Endothelial cell of umbilical vein (primary cell): ENCODE measurements around the gene PKD1.

Experiments used
- EZH2 ChIP-seq: IDR thresholded peaks from 2 replicates; pipeline ENCODE4 v1.6.1; 2012; ENCODE audit warnings: borderline replicate concordance, low read depth, mild to moderate bottlenecking, moderate library complexity, low read length, inconsistent platforms; ENCODE audit not compliant: severe bottlenecking
- FOS ChIP-seq: IDR thresholded peaks from 2 replicates; pipeline ENCODE4 v1.6.1; 2011; ENCODE audit warnings: mild to moderate bottlenecking, low read length, moderate library complexity, borderline replicate concordance; ENCODE audit not compliant: insufficient read depth
- GATA2 ChIP-seq: IDR thresholded peaks from 2 replicates; pipeline ENCODE4 v1.7.0; 2011; ENCODE audit warnings: low read depth, mild to moderate bottlenecking, moderate library complexity, mixed read lengths, low read length; ENCODE audit not compliant: insufficient read length, insufficient read depth
- JUN ChIP-seq: IDR thresholded peaks from 2 replicates; pipeline ENCODE4 v1.6.1; 2011; ENCODE audit warnings: borderline replicate concordance, low read depth; ENCODE audit not compliant: insufficient read length, insufficient read depth
- MYC ChIP-seq: IDR thresholded peaks from one replicate; pipeline ENCODE4 v1.6.1; 2011; ENCODE audit warnings: mild to moderate bottlenecking, low read depth, low read length
- POLR2A ChIP-seq: IDR thresholded peaks from 2 replicates; pipeline ENCODE4 v1.6.1; 2012; ENCODE audit warnings: low read depth, mild to moderate bottlenecking, control low read depth, low read length
- POLR2AphosphoS5 ChIP-seq: IDR thresholded peaks from 2 replicates; pipeline ENCODE4 v1.6.1; 2012; ENCODE audit warnings: low read depth, mild to moderate bottlenecking, control low read depth, low read length, moderate library complexity; ENCODE audit not compliant: insufficient read depth
- TF ChIP-seq, protein P1 (sequence below), 2 donors: IDR thresholded peaks; 1 replicate in 1 of 2; 2 replicates in 1 of 2; pipeline ENCODE4 v1.5.1; 2011; ENCODE audit warnings: low read length in 2 of 2, mild to moderate bottlenecking in 2 of 2, moderate library complexity in 2 of 2, control low read depth in 1 of 2, inconsistent platforms in 1 of 2, low read depth in 1 of 2; ENCODE audit not compliant: insufficient read depth in 1 of 2; ENCODE audit errors: extremely low read depth in 1 of 2
- TF ChIP-seq, protein P2 (sequence below): IDR thresholded peaks from 2 replicates; pipeline ENCODE4 v1.6.1; 2011; ENCODE audit not compliant: insufficient read depth, insufficient read length

DNA sequence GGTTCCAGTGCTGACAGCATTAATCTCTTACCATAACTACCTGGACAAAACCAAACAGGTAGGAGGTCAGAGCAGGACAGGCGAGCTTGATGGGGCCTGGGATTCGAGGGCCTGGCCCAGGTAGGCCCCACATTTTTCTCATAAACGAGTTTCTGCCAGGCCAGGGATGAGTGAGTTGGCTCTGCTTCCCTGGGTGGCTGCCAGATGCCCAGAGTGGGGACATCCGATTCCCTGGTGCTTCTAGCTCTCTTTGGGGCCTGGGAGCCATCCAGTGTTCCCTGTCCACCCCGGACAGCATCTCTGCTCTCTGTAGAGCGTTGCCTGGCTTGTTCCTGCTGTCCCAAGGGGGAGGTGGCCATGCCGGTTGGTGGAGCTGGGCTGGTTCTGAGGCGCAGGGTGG is 62.8 kb downstream of the PKD1 start:
- TF ChIP-seq EZH2 (no peak), POLR2A (no peak), POLR2AphosphoS5 (no peak), FOS (no peak), JUN (no peak), MYC (no peak), GATA2 (no peak)
- TF ChIP-seq, protein P1, sequence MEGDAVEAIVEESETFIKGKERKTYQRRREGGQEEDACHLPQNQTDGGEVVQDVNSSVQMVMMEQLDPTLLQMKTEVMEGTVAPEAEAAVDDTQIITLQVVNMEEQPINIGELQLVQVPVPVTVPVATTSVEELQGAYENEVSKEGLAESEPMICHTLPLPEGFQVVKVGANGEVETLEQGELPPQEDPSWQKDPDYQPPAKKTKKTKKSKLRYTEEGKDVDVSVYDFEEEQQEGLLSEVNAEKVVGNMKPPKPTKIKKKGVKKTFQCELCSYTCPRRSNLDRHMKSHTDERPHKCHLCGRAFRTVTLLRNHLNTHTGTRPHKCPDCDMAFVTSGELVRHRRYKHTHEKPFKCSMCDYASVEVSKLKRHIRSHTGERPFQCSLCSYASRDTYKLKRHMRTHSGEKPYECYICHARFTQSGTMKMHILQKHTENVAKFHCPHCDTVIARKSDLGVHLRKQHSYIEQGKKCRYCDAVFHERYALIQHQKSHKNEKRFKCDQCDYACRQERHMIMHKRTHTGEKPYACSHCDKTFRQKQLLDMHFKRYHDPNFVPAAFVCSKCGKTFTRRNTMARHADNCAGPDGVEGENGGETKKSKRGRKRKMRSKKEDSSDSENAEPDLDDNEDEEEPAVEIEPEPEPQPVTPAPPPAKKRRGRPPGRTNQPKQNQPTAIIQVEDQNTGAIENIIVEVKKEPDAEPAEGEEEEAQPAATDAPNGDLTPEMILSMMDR (IDR thresholded peaks at IDR 0.05; ENCODE audit: extremely low read depth in 1 of 2, insufficient read depth in 1 of 2, low read depth in 1 of 2, low read length in 2 of 2), result no peak
- TF ChIP-seq, protein P2, sequence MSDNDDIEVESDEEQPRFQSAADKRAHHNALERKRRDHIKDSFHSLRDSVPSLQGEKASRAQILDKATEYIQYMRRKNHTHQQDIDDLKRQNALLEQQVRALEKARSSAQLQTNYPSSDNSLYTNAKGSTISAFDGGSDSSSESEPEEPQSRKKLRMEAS, result no peak
